ENCODE data around the gene AEBP2.
A peak's percentile ranks its signal among the peaks of the same experiment; 100 is the strongest.
"Not testable (repeated sequence)": the region's sequence is repeated elsewhere in the genome, so short reads cannot be mapped to it uniquely, and the experiment has no call there.

Gene AEBP2

DNA sequence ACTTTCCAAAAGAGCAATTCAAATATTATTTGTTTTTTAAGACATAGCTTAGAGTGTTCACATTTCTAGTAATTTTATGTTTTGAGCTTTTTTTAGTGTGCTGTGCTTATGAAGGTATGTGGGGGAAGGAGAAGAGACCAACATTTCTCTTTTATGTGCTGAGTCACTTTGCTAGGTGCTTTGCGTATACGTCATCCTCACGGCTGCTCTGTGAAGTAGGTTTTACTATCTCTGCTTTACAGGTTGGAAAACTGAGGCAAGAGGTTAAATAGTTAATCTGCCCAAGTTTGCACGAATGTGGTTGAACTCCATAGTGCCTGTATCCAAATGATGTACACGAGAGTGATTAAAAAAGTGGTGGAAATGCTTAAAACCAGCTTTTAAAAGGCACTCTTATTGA, 75.9 kb downstream of the AEBP2 start:
- no peak for DNase-seq

DNA sequence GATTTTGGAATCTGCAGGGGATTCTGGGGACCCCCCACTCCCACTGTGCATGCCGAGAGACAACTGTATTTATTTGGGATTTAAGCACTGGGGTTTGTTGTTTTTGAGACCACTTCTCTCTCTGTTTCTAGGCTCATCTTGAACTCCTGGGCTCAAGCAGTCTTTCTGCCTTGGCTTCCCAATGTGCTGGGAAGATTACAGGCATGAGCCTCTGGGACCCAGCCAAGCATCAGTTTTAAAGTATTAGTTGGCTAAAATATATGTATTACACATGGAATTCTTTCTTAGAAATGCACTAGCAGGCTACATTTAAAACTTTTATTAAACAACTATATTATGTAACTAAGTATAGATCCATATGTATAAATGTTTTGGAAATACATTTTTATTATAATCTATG, 78.3 kb downstream of the AEBP2 start:
- no peak for DNase-seq

DNA sequence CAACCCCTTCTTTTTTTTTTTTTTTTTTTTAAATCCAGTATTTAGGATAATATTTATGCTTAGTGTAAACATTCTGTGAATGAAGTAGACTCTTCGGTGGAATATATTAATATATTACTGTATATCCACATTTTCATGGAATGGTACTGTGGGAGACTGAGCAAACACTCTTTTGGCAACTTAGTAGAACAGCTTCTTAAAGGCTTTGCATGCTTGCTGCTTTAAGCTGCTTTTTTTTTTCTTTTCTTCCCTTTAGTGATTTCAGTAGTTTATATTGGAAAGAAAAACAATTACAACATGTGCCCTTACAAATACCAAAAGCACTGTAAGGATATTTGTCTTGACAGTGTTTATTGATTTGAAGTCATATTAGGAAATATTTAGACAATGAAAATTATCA, 78.9 kb downstream of the AEBP2 start:
- DNase-seq = no peak

DNA sequence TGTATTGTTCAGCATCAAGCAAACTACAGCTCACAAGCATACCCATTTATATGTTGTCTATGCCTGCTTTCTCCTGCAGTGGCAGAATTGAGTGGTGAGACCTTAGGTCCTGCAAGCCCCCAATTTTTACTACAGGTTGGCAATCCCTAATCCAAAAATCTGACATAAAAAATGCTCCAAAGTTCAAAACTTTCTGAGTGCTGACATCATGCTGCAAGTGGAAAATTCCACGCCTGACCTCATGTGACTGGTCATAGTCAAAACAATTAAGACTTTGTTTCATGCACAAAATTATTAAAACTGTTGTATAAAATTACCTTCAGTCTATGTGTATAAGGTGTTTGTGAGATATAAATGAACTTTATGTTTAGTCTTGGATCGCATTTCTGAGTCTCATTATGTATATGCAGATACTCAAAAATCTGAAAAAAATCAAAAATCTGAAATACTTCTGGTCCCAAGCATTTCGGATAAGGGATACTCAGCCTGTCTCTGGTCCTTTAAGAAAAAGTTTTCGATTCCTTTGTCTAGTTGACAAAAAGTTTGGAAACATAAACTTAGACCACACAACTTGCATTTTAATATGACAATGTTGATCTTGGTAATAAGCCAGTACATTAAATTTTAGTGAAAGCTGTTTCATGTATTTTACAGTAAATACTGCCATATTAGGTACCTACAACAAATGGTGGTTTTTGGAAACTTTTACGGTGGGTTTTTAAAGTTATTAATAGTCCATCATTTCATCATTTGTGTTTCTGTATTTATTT, 81.5 kb downstream of the AEBP2 start:
- no peak for DNase-seq

DNA sequence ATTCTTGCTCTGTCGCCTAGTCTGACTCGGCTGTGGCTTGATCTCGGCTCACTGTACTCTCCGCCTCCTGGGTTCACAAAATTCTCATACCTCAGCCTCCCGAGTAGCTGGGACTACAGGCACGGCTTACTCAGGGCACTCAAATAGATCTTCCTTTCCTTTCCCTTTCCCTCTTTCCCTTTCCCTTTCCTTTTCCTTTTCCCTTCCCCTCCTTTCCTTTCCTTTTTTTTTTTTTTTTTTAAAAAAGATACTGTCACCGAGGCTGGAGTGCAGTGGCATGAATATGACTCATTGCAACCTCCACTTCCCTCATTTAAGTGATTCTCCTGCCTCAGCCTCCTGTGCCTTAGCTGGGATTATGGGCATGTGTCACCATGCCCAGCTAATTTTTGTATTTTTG, 86.0 kb downstream of the AEBP2 start:
- DNase-seq = no peak

DNA sequence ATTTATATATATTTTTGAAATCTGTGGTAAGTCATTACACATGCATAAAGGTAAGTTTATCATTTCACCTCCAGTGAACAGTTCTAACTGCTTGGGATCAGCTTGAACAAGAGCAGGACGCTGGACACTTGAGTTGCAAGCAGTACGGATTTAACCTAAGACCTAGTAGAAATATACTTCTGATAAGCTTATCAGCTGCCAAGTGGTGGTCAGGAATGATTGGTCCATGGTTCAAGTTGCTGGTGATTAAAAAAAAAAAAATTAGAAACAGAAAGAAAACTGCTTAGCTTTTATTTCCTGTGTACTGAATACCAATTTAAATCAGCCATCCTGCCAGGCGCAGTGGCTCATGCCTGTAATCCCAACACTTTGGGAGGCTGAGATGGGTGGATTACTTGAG, 88.6 kb downstream of the AEBP2 start:
- no peak for DNase-seq

DNA sequence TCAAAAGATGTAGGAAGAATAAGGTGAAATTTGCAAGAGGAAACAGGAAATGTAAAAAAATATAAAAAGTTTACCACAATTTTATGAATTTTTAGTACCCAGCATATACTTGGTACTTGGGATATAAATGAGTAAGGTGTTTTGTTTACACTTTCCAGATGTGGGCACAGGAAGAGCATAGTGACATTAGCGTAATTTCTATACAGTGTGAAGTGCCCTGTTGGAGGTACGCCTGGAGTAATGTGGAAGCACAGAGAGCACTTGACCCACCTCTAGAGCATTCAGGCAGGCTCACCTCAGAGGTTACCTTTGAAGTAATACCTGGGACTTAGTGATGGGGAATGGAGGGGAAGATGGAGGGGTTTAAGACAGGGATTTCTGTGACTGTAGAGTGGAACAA, 89.5 kb downstream of the AEBP2 start:
- DNase-seq = no peak

DNA sequence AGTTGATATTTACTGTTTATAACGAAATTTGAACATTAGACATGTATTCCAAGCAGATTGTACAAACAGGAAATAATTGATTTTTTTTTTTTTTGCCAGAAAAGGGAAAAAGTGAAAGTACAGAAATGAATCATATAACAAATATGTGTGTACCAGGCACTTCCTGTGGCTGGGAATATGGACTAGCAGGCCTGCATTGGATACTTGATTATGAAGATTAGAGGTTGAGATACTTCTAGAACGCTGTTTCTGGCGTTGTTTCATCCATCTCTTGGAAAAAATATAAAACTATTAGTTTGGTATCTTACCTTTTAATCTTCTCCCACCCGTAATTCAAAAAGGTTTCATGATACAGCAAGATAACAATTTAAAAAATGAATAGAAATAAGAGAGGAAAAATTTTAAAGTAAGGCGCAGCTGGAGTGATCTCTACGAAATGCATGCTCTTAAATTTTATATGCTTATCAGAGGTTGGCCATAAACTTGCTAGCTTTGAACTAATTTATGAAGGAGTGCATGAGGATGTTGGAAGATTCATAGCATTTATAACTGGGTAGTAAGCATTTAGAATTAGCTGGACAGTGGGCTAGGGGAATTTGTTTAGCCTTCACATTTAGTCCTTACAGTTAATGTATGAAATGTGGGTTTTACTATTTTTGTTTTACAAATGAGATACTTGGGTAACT, 90.8 kb downstream of the AEBP2 start:
- no peak for DNase-seq

DNA sequence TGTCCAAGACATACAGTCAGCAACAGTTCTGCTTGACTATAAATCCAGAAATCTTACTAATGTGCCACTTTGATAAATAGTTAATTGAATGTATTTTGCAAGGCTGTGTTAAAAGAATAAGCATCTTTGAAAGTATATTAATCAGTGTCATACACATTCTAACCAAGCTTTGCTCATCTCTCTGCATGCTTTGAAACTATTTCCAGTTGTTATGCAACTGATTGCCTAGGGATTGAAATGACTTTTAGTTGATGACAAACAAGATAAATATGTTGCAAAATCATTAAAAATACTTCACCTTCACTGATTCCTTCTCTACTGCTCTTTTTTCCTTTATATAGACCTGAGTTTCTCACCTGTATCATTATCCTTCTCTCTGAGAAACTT, 91.3 kb downstream of the AEBP2 start:
- DNase-seq = no peak

DNA sequence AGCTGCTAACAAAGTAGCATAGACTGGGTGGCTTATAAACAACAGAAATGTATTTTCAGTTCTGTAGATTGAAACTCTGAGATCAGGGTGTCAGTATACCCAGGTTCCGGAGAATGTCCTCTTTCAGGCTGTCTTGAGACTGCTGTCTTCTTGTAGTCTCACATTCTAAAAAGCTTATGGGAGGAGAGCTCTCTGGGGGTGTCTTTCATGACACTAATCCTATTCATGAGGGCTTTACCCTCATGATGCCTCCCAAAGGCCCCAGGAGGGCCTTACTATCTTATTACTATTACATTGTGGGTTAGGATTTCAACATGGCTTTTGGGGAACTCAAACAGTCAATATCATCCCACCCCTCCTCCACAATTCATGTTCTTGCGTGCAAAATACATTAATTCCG, 94.3 kb downstream of the AEBP2 start:
- DNase-seq = peak; percentile 12

DNA sequence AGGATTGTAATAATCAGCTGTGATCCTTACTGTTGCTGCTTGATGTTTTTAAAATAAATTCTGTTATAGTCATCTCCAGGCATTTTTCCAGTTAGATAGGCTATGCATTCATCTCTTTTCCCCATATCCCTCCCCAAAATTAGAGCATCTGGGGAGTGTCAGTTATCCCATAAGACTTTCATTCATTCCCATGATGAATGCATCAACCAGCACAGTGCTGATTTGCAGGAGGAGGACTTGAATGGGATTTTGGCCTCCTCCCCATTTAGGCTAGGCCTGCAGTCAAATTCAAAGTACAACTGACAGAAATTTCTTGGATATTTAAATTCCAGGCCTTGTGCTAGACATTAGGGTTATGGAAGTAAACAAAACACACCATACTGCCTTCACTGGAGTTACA, 99.8 kb downstream of the AEBP2 start:
- no peak for DNase-seq

DNA sequence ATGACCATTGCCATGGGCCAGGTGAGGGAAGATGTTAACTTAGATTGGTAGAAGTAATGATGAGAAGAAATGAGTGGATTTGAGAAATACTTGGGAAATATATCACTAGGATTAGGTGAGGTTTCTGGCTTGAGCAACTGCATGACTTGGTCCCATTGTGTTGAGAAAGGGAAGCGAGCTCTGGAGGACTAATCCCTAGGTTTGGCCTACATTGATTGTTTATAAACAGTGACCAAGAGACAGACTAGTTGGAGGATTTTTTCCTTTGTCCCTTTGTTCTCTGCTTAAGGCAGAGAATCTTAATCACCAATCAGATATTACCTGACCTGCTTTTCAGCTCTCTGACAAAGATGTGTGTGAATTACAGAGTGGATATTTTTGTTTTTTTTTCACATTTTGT, 100.5 kb downstream of the AEBP2 start:
- DNase-seq = no peak

DNA sequence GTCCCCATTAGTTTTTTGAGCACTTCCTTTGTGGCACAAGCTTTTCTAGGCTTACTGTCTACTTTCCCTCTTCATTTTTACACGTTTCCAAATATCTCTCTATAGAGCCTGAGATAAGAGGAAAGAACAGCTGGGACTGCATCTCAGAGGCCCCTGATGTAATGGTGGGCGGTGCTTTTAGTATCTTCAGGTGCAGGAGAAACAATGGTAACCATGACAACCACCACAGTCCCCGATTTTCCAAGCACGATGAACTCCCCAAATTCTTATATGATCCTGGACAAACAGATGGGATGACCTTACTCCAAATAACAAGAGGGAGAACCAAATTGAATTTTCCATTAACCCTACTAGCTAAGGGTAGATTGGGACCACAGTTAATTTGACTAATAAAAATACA, 103.3 kb downstream of the AEBP2 start:
- DNase-seq = no peak

DNA sequence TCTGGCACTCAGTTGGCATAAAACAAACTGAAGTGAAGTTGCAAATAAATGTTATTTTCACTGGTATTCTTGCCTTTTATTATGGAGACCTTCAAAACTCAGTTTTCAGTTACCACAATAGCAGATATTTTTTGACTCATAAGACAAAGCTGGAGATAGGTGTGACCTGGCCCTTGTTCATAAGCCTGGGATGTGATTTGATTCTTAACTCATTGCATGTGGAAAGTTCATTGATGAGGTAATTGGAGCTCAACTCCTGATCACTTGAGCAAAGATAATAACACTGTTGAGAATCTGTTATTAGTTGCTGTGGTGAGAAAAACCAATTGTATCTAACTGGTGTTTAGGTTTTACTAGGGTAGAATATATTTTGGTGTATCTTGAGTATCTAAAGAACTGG, 105.1 kb downstream of the AEBP2 start:
- DNase-seq = no peak

DNA sequence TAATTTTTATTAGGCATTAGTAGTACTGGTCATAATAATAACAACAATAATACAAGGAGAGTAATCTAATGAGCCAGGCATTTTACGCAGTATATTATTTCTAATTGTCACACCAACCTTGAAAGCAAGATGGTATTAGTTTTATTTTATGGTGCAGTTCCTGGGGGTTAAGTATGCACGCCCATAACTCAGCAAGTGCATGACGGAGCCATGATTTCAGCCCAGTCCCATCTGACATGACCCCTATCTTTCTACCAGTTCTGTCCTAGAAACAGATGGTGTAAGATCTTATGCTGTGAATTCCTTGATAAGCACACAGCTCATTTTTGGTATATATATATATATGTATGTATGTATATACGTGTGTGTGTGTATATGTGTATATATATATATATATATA, 106.0 kb downstream of the AEBP2 start:
- DNase-seq = no peak

DNA sequence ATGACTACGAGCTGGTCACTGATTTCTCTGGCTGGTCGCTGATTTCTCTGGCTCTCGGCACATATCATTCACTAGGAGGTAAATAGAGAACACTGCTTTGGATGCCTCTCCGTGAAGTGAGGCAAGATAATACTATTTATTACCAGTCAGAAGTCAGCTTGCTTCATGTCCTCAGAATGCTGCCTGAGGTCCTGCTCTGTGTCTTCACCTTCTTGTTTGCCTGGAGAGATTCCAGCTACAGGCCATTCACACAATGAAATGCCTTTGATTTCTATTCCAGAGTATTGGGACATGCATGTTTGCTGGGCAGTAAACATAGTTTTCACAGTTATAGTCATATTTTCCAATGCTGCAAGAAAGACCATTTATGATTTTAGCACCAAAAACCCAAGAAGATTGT, 106.7 kb downstream of the AEBP2 start:
- no peak for DNase-seq

DNA sequence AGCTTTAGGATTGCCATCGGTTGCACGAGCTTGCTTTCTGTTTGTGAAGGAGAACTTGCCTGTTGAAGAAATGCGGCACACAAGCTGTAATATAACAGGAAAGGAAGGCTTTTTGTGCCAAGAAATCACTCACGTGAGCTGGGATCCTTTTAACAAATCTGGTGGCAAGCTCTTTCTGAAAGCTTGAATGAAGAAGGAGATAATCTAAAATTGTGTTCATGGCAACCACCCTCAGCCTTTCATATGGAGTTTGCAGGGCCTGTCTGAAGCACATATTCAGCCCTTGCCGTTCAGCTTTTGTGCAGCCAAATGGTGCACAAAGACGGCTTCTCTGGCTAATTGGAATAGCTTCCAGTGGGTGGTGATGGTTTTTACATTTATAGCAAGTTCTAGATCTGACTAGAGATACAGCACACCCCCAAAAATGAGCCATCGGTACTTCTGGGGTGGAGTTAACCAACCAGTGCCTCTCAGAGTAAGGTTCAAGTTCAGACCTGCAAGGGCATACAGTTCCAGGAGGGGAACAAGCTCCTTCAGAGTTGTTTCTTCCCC, 107.4 kb downstream of the AEBP2 start:
- DNase-seq = no peak

DNA sequence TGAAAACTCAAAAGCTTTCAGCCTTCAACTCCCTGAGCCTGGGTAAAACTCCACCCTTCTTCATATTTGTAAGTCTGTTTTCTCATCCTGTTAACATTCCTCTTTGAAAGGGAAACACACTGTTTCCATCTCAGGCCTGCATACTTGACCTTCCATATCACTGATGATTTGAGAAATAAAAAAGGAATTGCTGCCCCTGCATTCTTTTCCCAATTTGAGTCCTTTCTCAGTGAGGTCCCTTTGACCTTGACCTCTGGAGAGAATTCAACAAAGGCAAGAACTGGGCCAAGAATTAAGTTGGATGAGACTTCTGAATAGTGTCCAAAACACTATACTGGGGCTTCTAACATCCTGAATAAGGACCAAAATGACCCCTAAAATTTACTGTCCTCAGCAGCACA, 108.0 kb downstream of the AEBP2 start:
- no peak for DNase-seq

DNA sequence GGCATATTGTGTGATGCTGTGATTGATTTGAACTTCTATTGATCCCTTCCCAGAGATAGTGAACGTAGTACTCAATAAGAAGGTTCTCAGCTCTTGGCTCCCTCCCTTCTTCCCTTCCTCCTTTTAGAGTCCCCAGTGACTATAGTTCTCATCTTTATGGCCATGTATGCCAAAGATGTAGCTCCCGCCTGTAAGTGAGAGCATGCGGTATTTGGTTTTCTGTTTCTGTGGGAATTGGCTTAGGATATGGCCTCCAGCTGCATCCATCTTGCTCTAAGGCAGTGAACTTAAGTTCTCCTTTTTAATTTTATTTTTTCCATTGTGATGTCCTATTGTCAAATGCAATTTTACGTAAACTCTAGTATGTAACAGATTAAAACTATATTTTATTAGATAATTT, 109.5 kb downstream of the AEBP2 start:
- no peak for DNase-seq

DNA sequence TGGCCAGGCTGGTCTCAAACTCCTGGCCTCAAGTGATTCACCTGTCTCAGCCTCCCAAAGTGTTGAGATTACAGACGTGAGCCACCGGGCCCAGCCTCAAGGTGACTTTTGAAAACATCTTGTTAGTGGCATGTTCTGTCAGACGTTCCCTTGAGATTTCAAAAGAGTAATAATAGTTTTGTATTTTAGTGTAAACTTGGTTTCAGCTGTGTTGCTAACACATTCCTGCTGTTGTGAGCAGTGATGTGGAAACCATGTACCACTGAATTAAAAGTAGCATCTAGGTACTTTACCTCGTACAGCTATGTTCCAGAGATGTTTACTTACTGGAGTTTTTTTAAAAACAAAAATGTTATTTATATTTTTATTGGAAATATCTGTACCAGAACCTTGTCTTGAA, 111.3 kb downstream of the AEBP2 start:
- no peak for DNase-seq

DNA sequence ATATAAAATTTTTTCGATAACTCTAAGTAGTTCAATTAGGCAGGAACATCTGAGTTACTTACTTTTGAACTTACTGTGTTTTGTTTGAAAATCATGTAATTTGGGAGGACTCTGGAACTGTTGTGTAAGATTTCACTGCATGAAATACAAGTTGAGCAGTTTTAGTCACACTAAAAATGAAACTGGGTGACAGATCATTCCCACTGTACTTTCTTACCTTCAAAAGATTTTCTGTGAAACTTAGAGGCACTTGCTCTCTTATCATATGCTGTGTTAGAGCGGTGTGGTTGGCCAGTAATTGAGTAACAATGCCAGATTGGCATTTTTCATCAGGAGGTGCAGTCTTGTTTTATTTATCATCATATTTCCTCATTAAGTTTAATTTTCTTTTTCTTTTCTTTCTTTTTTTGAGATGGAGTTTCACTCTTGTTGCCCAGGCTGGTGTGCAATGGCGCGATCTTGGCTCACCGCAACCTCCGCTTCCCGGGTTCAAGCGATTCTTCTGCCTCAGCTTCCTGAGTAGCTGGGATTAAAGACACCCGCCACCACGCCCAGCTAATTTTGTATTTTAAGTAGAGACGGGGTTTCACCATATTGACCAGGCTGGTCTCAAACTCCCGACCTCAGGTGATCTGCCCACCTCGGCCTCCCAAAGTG, 113.3 kb downstream of the AEBP2 start:
- DNase-seq = not testable (repeated sequence)

DNA sequence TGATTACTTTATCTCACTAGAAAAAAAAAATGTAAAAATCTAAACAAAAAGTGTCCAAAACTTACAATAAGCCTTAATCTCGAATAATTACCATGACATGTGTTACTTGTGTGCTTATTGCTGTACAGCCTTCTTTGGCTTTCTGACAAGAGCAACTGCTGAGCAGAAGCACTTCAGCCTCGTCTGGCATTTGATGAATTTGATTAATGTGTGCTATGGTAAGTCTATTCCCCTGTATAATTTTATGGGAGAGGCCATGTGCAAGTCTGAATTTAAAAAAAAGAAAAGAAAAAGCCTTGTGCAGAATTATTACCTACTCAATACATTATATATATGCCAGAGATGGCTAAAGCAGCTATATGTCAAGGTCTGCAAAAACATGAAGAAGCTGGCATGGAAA, 113.9 kb downstream of the AEBP2 start:
- DNase-seq = no peak

DNA sequence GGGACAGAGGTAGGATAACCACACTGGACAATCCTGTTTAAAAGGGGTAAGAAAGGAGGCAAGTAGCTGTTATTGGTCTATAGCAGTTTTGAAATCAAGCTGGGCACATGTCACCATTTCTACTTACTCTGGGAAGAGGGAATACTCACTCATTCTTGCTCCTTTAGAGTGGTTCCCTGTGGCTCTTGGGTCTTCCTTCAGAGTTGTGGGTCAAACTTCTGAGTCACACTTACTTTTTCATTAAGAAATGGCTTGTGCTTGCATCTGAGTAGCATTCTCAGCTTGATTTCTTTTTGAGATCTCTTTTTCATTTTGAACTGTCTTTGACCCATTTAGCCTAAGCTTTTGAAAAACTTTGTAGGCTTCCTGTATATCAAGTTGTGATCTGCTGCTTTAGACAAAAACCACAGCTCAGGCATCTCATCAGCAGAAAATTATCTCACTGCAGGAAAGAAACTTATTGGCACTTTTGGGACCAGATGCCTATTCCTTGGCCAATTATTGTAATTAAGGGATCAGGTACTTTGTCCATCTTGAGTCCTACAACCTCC, 122.2 kb downstream of the AEBP2 start:
- DNase-seq = no peak
